Lower leg skin (tissue), 4 donors: ENCODE measurements around the gene LPXN. TPM values are rescaled to one million over a fixed set of nuclear protein-coding genes. Genes with fewer than 3 reads are reported as not detected.

Experiments
- DNase-seq, 2 donors: peaks; one replicate each; pipeline ENCODE4 v3.0.0-alpha.2; 2019; ENCODE audit warnings: low spot score in 2 of 2
- H3K4me3 ChIP-seq: fragments of 200-600 bp; sonication (generic); 2 replicates; pipeline ENCODE4 v1.5.1; 2017; ENCODE audit warnings: mild to moderate bottlenecking, low read depth; ENCODE audit not compliant: poor library complexity, severe bottlenecking
- POLR2A ChIP-seq, 2 donors: fragments of 450-650 bp; IDR thresholded peaks; one replicate each; pipeline ENCODE4 v1.6.1; 2016 to 2017; ENCODE audit warnings: antibody characterized with exemption in 2 of 2, mild to moderate bottlenecking in 1 of 2, moderate library complexity in 1 of 2
- WGBS, 2 donors: methylation state at CpG; one replicate each; pipeline ENCODE4 v1.1.5; 2018; 5-methylcytosine and 5-hydroxymethylcytosine counted together
- intact Hi-C: fragments of 100-400 bp; cut with DNase I; formaldehyde crosslinking; loops from one replicate; pipeline ENCODE4 v1.15.0; 2023; ENCODE audit warnings: low total_unique reads
- total RNA-seq, 4 donors: library from RNA; depleted of rRNA; stranded (reverse); fragments of >200 nt; gene quantifications; one replicate each; pipeline ENCODE4 v1.1.0, GENCODE V29; 2016
- TF ChIP-seq, protein P1 (sequence below), 3 donors: fragments of 450-650 bp; IDR thresholded peaks; one replicate each; pipeline ENCODE4 v1.5.1; 2016; ENCODE audit warnings: antibody characterized with exemption in 3 of 3, mild to moderate bottlenecking in 3 of 3, moderate library complexity in 2 of 3

The LPXN gene
- total RNA-seq, 4 donors from 2014 or later: 4.1 to 7.7 (median 5.4) TPM

DNA sequence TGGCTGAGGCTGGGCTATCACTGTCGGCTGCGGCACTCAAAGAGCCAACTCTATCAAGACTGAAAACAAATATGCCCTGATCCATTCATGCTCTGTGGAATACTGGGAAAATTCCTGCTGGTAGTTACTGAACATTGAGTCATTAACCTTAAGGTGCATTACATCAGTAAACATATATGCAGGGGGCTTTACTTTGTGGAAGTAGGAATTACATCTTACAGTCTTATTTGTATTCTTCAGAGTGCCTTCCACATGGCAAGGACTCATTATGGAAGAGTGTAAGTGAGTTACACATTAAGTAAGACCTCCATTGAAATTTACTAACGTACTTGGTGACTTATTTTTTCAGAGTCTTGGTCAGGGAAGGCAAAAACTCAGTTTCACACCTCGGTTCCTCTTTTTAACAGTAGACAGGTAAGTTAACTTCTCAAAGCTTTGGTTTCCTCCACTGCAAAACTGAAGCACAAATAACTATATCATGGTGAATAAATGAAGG lies 72.2 kb downstream of the LPXN start:
- no peak overlapping the region for H3K4me3 ChIP-seq
- 85 to 95% methylated on average over 4 of the region's 4 CpGs for WGBS, 2 donors
- intact Hi-C loops: no loop called here
- TF ChIP-seq, protein P1, sequence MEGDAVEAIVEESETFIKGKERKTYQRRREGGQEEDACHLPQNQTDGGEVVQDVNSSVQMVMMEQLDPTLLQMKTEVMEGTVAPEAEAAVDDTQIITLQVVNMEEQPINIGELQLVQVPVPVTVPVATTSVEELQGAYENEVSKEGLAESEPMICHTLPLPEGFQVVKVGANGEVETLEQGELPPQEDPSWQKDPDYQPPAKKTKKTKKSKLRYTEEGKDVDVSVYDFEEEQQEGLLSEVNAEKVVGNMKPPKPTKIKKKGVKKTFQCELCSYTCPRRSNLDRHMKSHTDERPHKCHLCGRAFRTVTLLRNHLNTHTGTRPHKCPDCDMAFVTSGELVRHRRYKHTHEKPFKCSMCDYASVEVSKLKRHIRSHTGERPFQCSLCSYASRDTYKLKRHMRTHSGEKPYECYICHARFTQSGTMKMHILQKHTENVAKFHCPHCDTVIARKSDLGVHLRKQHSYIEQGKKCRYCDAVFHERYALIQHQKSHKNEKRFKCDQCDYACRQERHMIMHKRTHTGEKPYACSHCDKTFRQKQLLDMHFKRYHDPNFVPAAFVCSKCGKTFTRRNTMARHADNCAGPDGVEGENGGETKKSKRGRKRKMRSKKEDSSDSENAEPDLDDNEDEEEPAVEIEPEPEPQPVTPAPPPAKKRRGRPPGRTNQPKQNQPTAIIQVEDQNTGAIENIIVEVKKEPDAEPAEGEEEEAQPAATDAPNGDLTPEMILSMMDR (IDR thresholded peaks at IDR 0.05): no peak
- TF ChIP-seq POLR2A (IDR thresholded peaks at IDR 0.05): no peak
- DNase-seq: no peak

DNA sequence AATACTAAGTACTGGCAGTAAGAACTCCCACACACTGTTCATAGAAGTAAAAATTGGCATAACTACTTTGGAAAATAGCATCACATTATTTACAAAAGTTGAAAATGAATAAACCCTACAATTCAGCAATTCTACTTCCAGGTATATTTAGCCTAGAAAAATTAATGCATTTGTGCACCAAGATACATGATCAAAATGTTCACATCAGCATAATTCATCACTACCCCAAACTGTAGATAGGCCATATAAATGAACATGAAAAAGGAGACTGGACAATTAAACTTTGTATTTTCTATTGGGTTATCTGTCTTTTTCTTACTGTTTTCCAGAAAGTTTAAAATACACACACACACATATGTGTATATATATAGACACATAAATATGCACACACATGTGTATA lies 73.7 kb downstream of the LPXN start:
- intact Hi-C loops: no loop called here
- TF ChIP-seq POLR2A (IDR thresholded peaks at IDR 0.05): no peak
- no peak overlapping the region for H3K4me3 ChIP-seq
- DNase-seq: no peak

DNA sequence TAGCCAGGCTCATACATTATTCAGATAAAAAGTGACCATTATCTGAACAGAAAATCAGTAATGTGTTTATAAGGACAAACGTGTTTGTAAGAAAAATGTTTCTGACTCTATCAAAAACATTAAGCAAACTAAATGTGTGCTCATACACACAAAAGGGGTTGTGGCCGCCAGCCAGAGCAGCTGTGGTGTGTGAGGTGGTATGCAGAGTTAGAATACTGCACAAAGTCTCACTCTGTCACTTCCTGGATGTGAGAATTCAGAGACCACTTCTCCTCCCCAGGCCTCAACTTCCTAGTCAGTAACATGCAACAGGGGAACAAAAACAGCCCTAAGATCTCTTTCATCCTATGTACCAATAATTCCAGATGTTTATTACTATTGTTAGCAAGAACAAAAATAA lies 77.2 kb downstream of the LPXN start:
- intact Hi-C loops: no loop called here
- 61 to 64% methylated on average over 2 of the region's 2 CpGs for WGBS, 2 donors

DNA sequence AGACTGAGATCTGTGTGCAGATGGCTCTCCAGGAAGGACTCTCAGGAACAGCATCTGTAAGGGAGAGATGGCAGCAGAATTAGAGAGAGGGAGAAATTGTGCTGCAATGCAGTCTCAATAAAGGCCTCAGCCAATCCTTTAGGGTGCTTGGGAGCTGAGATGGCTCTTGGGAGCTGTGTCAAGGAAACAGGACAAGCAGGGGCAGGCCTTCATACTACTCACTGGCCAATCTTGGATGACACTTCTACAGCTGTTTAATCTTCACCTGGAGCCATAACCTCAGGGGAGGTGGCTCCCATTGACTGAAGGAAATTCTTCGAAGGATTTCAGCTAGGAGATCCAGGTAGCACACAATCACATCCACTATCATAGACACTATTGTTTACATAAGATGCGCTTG lies 77.7 kb downstream of the LPXN start:
- WGBS, 2 donors: 76 to 77% methylated on average over 2 of the region's 2 CpGs
- TF ChIP-seq, protein P1 (IDR thresholded peaks at IDR 0.05): no peak
- no peak for TF ChIP-seq POLR2A (IDR thresholded peaks at IDR 0.05)
- no peak for DNase-seq
- intact Hi-C loops: no loop called here
- no peak overlapping the region for H3K4me3 ChIP-seq

More for the DNA sequence above, 77.2 kb downstream of the LPXN start:
- no peak for DNase-seq
- no peak overlapping the region for H3K4me3 ChIP-seq
- TF ChIP-seq POLR2A (IDR thresholded peaks at IDR 0.05): no peak
- TF ChIP-seq, protein P1 (IDR thresholded peaks at IDR 0.05): no peak

DNA sequence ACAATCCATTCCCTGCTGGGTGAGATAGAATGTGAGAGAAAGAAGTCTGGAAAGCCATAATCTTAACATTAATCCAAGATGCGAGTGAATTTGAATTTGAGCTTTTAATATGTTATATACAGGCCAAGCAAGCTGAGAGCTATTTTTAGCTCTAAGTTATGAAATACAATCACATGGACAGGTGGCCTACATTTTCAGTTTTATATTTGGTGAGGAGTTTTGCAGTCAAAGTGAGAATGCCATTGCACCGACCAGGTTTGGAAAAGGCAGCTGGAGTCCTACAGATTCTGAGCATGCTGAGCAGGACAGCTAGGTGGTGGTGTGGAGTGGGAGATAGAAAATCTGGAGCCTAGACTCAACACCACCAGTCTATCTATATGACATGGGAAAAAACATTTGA lies 79.8 kb downstream of the LPXN start:
- 64 to 66% methylated on average over 2 of the region's 2 CpGs for WGBS, 2 donors

DNA sequence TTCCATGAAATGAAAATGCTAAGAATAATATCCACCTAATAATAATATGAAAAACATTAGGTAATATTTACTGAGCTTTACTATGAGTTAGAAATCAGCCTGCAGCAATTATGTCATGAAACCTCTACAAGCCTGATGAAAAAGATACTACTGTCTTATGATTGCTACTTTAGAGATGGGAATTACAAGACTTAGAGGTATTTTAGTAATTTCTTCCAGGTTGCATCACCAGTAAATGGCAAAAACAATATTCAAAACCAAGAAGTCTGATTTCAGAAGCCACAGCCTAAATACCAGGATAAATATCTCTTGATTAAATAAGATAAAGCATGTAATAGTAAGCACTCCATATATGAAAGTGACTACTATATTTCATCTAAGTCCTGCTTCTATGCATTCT lies 81.6 kb downstream of the LPXN start:
- no peak for TF ChIP-seq POLR2A (IDR thresholded peaks at IDR 0.05)
- TF ChIP-seq, protein P1 (IDR thresholded peaks at IDR 0.05): no peak
- no peak for DNase-seq
- intact Hi-C loops: no loop called here
- no peak overlapping the region for H3K4me3 ChIP-seq

More for the DNA sequence above, 79.8 kb downstream of the LPXN start:
- H3K4me3 ChIP-seq: no peak overlapping the region
- TF ChIP-seq, protein P1 (IDR thresholded peaks at IDR 0.05): no peak
- no peak for TF ChIP-seq POLR2A (IDR thresholded peaks at IDR 0.05)
- intact Hi-C loops: no loop called here
- DNase-seq: no peak
